Measurements from ENCODE around the gene HTT.
"Not testable (repeated sequence)": the region's sequence is repeated elsewhere in the genome, so short reads cannot be mapped to it uniquely, and the experiment has no call there.

Gene HTT

DNA sequence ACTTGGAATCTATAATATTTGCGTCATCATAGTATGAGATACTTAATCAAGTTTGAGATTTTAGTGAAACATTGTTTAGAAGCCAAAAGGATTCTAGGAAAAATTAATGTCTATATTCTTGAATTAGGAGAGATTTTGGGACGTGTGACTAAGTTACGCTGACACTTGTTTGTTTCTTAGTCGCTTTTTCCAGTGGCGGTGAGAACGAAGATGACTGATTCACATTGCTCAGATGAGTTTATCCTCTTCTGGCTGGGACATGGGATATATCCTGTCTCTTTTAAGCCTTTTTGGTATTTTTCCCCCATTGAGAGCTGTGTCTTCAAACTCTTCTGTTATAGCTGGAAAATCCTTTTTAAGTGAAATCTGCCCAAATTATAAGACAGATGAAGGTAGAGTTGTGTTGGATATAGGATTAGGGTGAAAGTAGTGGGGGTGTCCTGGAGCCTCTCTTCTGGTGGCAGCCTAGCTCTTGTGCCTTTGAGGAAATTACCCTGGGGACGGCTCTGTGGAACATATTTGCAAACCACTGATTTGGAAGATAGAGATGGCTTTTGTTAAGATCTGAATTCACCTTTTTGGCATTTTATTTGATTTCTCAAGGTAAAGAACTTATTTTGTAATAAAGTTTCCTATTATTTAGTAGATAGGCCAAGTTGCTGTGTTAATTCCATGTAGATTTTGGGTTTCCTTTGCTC is 49.7 kb downstream of the HTT start:
- no peak for DNase-seq

GRCh38 chr4:3127112-3127511 is 52.6 kb downstream of the HTT start:
- DNase-seq = no peak

- no peak for DNase-seq
Measured at GRCh38 chr4:3128058-3128457, 53.6 kb downstream of the HTT start.

DNA sequence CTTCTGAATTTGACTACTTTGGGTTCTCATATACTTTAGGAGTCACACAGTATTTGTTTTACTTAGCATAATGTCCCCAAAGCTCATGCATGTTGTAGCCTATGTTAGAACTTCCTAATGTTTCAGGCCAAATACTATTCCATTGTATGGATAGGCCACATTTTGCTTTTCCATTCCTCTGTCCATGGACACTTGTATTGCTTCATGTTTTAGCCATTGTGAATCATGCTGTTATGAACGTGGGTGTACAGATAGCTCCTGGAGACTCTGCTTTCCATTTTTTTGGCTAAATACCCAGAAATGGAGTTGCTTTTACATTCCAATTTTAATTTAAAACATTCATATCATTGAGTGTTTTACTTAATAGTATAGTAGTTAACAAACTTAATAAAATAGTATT is 54.5 kb downstream of the HTT start:
- DNase-seq = no peak

DNA sequence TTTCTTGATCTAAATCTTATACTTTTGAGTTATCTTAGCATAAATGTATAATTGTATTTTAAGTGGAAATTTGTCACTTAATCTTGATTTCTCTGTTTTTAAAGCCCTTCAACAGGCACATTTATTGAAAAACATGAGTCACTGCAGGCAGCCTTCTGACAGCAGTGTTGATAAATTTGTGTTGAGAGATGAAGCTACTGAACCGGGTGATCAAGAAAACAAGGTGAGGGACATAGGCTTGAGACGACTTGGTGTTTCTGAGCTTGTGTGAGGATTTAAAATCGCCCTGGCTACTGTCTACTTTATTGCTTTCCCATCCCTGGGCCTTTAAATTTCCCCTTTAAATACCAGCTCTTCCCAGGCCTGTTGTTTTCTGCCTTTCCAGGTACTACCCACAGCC is 55.7 kb downstream of the HTT start:
- DNase-seq = no peak

- no peak for DNase-seq
Measured at GRCh38 chr4:3130826-3131225, 56.3 kb downstream of the HTT start.

DNA sequence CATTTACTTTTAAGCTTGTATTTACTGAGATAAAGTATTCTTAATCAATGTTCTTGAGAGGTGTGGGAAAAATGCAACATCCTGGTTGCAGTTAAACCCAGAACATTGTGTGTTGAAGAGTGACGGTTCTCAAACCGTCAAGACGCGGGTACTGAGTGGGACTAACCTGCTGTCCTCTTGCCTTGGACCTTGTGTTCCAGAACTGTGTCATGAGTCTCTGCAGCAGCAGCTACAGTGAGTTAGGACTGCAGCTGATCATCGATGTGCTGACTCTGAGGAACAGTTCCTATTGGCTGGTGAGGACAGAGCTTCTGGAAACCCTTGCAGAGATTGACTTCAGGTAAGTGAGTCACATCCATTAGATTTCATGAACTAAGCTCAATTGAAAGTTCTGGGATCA is 59.7 kb downstream of the HTT start:
- no peak for DNase-seq

- DNase-seq = no peak
Measured at GRCh38 chr4:3135155-3136011, 60.9 kb downstream of the HTT start.

GRCh38 chr4:3136454-3136853 is 62.0 kb downstream of the HTT start:
- no peak for DNase-seq

GRCh38 chr4:3137908-3138307 is 63.4 kb downstream of the HTT start:
- DNase-seq = no peak

- DNase-seq = no peak
Measured at GRCh38 chr4:3145234-3145924, 70.9 kb downstream of the HTT start.

DNA sequence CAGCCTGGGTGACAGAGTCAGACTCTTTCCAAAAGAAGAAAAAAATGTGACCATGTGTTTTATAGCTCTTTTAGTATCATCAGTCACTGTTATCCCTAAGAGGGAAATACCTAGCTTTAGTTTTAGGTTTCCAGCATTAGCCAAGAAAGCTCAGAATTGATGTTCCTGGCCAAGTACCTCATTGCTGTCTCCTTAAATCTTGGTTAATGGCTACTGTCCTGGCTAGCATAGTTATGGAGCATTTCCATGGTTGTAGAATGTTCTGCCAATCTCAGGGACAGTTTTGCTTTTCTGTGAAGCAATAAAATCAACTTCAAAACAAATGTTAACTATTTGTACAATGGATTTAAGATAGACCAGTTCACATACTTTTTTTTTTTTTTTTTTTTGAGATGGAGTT is 74.4 kb downstream of the HTT start:
- no peak for DNase-seq

- not testable (repeated sequence) for DNase-seq
Measured at GRCh38 chr4:3151238-3151637, 76.8 kb downstream of the HTT start.

GRCh38 chr4:3157366-3157765 is 82.9 kb downstream of the HTT start:
- DNase-seq = no peak

GRCh38 chr4:3158841-3159240 is 84.4 kb downstream of the HTT start:
- DNase-seq = no peak

- no peak for DNase-seq
Measured at GRCh38 chr4:3160438-3160837, 86.0 kb downstream of the HTT start.

DNA sequence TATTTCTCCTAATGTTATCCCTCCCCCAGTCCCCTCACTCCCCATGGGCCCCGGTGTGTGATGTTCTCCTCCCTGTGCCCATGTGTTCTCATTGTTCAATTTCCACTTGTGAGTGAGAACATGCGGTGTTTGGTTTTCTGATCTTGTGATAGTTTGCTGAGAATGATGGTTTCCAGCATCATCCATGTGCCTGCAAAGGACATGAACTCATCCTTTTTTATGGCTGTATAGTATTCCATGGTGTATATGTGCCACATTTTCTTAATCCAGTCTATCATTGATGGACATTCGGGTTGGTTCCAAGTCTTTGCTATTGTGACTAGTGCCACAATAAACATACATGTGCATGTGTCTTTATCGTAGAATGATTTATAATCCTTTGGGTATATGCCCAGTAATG is 86.6 kb downstream of the HTT start:
- not testable (repeated sequence) for DNase-seq

DNA sequence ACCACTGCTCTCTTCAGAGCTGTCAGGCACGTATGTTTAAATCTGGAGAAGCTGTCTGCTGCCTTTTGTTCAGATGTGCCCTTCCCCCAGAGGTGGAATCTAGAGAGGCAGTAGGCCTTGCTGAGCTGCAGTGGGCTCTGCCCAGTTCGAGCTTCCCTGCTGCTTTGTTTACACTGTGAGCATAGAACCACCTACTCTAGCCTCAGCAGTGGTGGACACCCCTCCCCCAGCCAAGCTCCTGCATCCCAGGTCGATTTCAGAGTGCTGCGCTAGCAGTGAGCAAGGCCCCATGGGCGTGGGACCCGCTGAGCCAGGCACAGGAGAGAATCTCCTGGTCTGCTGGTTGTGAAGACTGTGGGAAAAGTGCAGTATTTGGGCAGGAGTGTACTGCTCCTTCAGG is 92.0 kb downstream of the HTT start:
- DNase-seq = not testable (repeated sequence)

GRCh38 chr4:3168029-3168428 is 93.5 kb downstream of the HTT start:
- DNase-seq = no peak

DNA sequence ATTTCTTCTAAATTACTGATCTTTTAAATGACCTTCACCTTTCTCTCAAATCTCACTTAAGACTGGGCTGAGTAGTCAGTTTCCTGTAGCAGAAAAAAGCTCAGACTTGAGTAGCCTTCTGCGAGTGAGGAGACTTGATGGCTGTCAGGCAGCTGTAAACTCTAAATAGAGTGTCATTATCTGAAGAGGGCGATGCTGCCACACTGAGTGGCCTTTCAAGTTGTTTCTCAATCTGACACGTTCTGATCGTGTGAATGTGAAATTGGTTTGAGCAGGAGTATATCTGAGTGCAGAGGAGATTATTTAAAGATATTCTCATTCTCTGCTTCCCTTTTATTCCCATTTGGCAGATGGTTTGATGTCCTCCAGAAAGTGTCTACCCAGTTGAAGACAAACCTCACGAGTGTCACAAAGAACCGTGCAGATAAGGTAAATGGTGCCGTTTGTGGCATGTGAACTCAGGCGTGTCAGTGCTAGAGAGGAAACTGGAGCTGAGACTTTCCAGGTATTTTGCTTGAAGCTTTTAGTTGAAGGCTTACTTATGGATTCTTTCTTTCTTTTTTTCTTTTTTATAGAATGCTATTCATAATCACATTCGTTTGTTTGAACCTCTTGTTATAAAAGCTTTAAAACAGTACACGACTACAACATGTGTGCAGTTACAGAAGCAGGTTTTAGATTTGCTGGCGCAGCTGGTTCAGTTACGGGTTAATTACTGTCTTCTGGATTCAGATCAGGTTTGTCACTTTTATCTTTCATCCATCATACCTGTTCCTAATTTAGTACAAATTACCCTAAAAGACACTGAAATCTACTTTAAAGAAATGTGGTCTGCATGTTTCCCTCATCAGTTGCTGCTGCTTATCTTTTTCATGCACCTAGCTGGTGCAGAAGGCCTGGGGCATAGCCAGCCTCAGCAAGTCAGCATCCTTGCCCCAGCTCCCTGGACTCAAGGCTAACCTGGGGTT is 100.2 kb downstream of the HTT start:
- no peak for DNase-seq

GRCh38 chr4:3176367-3177229 is 102.1 kb downstream of the HTT start:
- no peak for DNase-seq

DNA sequence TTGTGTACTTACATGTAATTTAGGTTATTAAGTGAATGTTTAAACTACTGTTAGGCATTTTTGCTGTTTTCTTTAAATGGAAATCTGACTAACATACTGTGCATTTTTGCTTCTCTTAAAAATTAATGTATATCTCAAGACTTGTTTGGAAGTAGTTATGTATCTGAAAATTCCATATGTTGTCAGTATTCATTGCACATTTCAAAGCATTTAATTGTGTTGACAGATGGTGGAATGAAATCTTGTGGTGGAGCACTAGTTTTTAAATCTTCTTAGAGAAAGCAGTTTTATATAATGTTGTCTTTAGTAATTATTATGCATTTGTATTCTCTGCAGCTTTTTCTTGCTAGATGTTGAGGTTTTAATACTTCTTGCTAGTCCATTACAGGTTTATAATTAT is 102.9 kb downstream of the HTT start:
- no peak for DNase-seq

Measured in CD4-positive, alpha-beta T cell treated with Interleukin-6 for 4 hours (primary cell).